Measurements from ENCODE around the gene CABCOCO1.

Gene CABCOCO1

GRCh38 chr10:61664985-61665384 is 2.3 kb downstream of the CABCOCO1 start:
- no peak for TF ChIP-seq CTCF (IDR thresholded peaks at IDR 0.05)
- Histone ChIP-seq H3K36me3 (no peaks in the 10 kb centered on the region), H3K9me3 (no peaks in the 10 kb centered on the region), H3K27ac (no peak overlapping the region), H3K4me1 (peaks cover 0 to 9% (median 0%) of the 10 kb centered on the region in 4 donors), H3K27me3 (no peaks in the 10 kb centered on the region), H3K4me3 (no peak overlapping the region)
- intact Hi-C loops (cut with DNase I; ENCODE audit: low total_unique reads): no loop called here
- no peak for DNase-seq

- no peak for TF ChIP-seq CTCF (IDR thresholded peaks at IDR 0.05)
- Histone ChIP-seq H3K27me3 (no peaks in the 10 kb centered on the region), H3K4me1 (no peaks in the 10 kb centered on the region), H3K4me3 (no peak overlapping the region), H3K9me3 (no peaks in the 10 kb centered on the region), H3K36me3 (no peaks in the 10 kb centered on the region), H3K27ac (no peak overlapping the region)
- DNase-seq: no peak
- intact Hi-C loops (cut with DNase I; ENCODE audit: low total_unique reads): no loop called here
Observed at GRCh38 chr10:61669161-61669725, 6.5 kb downstream of the CABCOCO1 start.

GRCh38 chr10:61669849-61670248 is 7.1 kb downstream of the CABCOCO1 start:
- no peak for DNase-seq
- intact Hi-C loops (cut with DNase I; ENCODE audit: low total_unique reads): no loop called here
- H3K4me3 ChIP-seq: no peak overlapping the region
- H3K27ac ChIP-seq: no peak overlapping the region
- H3K27me3 ChIP-seq: no peaks in the 10 kb centered on the region
- no peaks in the 10 kb centered on the region for H3K4me1 ChIP-seq
- no peaks in the 10 kb centered on the region for H3K36me3 ChIP-seq
- no peak for TF ChIP-seq CTCF (IDR thresholded peaks at IDR 0.05)
- H3K9me3 ChIP-seq: no peaks in the 10 kb centered on the region

- no peak for TF ChIP-seq CTCF (IDR thresholded peaks at IDR 0.05)
Observed at GRCh38 chr10:61673360-61673759, 10.6 kb downstream of the CABCOCO1 start.

GRCh38 chr10:61682323-61682722 is 19.6 kb downstream of the CABCOCO1 start:
- H3K4me1 ChIP-seq: peaks cover 0 to 9% (median 0%) of the 10 kb centered on the region in 4 donors
- H3K4me3 ChIP-seq: no peak overlapping the region
- no peaks in the 10 kb centered on the region for H3K9me3 ChIP-seq
- no peaks in the 10 kb centered on the region for H3K36me3 ChIP-seq
- no peak for TF ChIP-seq CTCF (IDR thresholded peaks at IDR 0.05)
- intact Hi-C loops (cut with DNase I; ENCODE audit: low total_unique reads): no loop called here
- no peak for DNase-seq
- H3K27ac ChIP-seq: no peak overlapping the region
- H3K27me3 ChIP-seq: no peaks in the 10 kb centered on the region

More at GRCh38 chr10:61673360-61673759, 10.6 kb downstream of the CABCOCO1 start:
- no peaks in the 10 kb centered on the region for H3K27me3 ChIP-seq
- H3K27ac ChIP-seq: no peak overlapping the region
- H3K9me3 ChIP-seq: no peaks in the 10 kb centered on the region
- H3K4me3 ChIP-seq: no peak overlapping the region
- DNase-seq: no peak
- H3K36me3 ChIP-seq: no peaks in the 10 kb centered on the region
- intact Hi-C loops (cut with DNase I; ENCODE audit: low total_unique reads): no loop called here
- H3K4me1 ChIP-seq: no peaks in the 10 kb centered on the region

GRCh38 chr10:61683319-61683718 is 20.6 kb downstream of the CABCOCO1 start:
- Histone ChIP-seq H3K36me3 (no peaks in the 10 kb centered on the region), H3K27ac (no peak overlapping the region), H3K4me1 (peaks cover 0 to 14% (median 0%) of the 10 kb centered on the region in 4 donors), H3K4me3 (no peak overlapping the region), H3K9me3 (no peaks in the 10 kb centered on the region), H3K27me3 (no peaks in the 10 kb centered on the region)
- intact Hi-C loops (cut with DNase I; ENCODE audit: low total_unique reads): no loop called here
- DNase-seq: no peak
- TF ChIP-seq CTCF (IDR thresholded peaks at IDR 0.05): no peak

Measured in tibial artery (tissue), 4 donors.